Gastrocnemius medialis (tissue), 4 donors: ENCODE data around the gene LTA. TPM values are rescaled to one million over a fixed set of nuclear protein-coding genes. Genes with fewer than 3 reads are reported as not detected.

Experiments used
- ATAC-seq, 2 donors: fragments of 150-250 bp; one replicate each; pipeline ENCODE4 v1.9.1; 2016
- DNase-seq, 2 donors: peaks; one replicate each; pipeline ENCODE4 v3.0.0-alpha.2; 2019
- H3K27ac ChIP-seq, 4 donors: fragments of 200-600 bp; sonication (generic); 1 replicate in 1 of 4; 2 replicates in 3 of 4; pipeline ENCODE4 v1.5.1; 2016 to 2018; ENCODE audit warnings: mild to moderate bottlenecking in 2 of 4, moderate library complexity in 1 of 4
- H3K27me3 ChIP-seq, 3 donors: fragments of 200-600 bp; sonication (generic) in 2 of 3; 1 replicate in 1 of 3; 2 replicates in 2 of 3; pipeline versions ENCODE4 v1.5.1 to v1.6.0; 2016 to 2019; ENCODE audit warnings: mild to moderate bottlenecking in 1 of 3, moderate library complexity in 1 of 3
- H3K36me3 ChIP-seq, 2 donors: fragments of 200-600 bp; sonication (generic) in 1 of 2; one replicate each; pipeline ENCODE4 v1.5.1; 2017 to 2018
- H3K4me1 ChIP-seq, 2 donors: fragments of 200-600 bp; sonication (generic) in 1 of 2; one replicate each; pipeline ENCODE4 v1.5.1; 2016 to 2017; ENCODE audit warnings: mild to moderate bottlenecking in 2 of 2
- H3K4me3 ChIP-seq, 4 donors: fragments of 200-600 bp; sonication (generic) in 3 of 4; 1 replicate in 1 of 4; 2 replicates in 3 of 4; pipeline ENCODE4 v1.5.1; 2016 to 2019; ENCODE audit warnings: mild to moderate bottlenecking in 2 of 4
- H3K9me3 ChIP-seq, 3 donors: fragments of 200-600 bp; sonication (generic) in 2 of 3; 1 replicate in 1 of 3; 2 replicates in 2 of 3; pipeline ENCODE4 v1.5.1; 2016 to 2019
- CTCF ChIP-seq, 5 experiments: fragments of 450-650 bp in 3 of 5; fragments of 200-600 bp in 2 of 5; sonication (generic) in 2 of 5; IDR thresholded peaks in 4 of 5; conservative IDR thresholded peaks in 1 of 5; 1 replicate in 4 of 5; 2 replicates in 1 of 5; pipeline ENCODE4 v1.5.1; 2016 to 2019; ENCODE audit warnings: antibody characterized with exemption in 5 of 5, mild to moderate bottlenecking in 3 of 5, moderate library complexity in 3 of 5
- POLR2A ChIP-seq, 2 donors: fragments of 450-650 bp; IDR thresholded peaks; one replicate each; pipeline ENCODE4 v1.6.1; 2017; ENCODE audit warnings: antibody characterized with exemption in 2 of 2, mild to moderate bottlenecking in 2 of 2, moderate library complexity in 2 of 2
- in situ Hi-C, 4 donors: fragments of 200-750 bp; cut with MboI; loops; one replicate each; pipeline versions ENCODE4 v1.15.0 to v1.8.0; 2017; ENCODE audit warnings: low sequenced_read_pairs in 4 of 4
- intact Hi-C: fragments of 100-400 bp; cut with DNase I; formaldehyde crosslinking; loops from one replicate; pipeline ENCODE4 v1.15.1; 2023; ENCODE audit warnings: low total_unique reads
- total RNA-seq, 4 donors: library from RNA; depleted of rRNA; stranded (reverse); fragments of >200 nt; gene quantifications; one replicate each; pipeline versions ENCODE4 v1.1.0 to v1.2.3, GENCODE V29; 2016

LTA gene
- total RNA-seq, 4 donors from 2014 or later: not detected

DNA sequence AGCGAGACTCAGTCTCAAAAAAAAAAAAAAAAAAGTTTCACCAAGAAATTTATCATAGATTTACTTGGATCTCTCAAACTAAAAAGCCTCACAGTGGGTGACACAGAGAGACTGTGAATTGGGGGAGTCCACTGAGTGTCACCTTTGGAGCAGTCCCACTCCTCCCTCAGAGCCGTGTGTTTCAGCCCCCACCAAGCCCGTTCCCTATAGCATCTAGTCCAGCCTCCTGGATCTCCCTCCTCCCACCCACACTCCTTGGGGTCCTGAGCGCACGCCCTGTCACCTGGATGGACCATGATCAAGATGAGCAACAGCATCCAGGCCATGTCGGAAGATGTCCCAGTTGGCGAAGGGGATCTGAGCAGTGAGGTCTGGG lies 20.3 kb downstream of the LTA start:
- no peak for ATAC-seq
- intact Hi-C loops: no loop called here
- H3K4me1 ChIP-seq: no peaks in the 10 kb centered on the region
- DNase-seq: no peak
- no peak for TF ChIP-seq CTCF (IDR thresholded peaks at IDR 0.05 in 4 of 5, conservative IDR thresholded peaks at IDR 0.05 in 1 of 5)
- TF ChIP-seq POLR2A (IDR thresholded peaks at IDR 0.05): no peak
- H3K27me3 ChIP-seq: peaks cover 0 to 4% (median 0%) of the 10 kb centered on the region in 3 donors
- no peak overlapping the region for H3K4me3 ChIP-seq
- no peaks in the 10 kb centered on the region for H3K36me3 ChIP-seq
- no peaks in the 10 kb centered on the region for H3K9me3 ChIP-seq
- H3K27ac ChIP-seq: no peak overlapping the region
- in situ Hi-C loops: loop anchor here in 1 of 4 donors (10.0 kb wide), 1 partner anchor 48 kb away; the partner anchor contains the start of genes ATP6V1G2, DDX39B and NFKBIL1

- TF ChIP-seq CTCF (IDR thresholded peaks at IDR 0.05 in 4 of 5, conservative IDR thresholded peaks at IDR 0.05 in 1 of 5) (peak in 2 of 5 experiments; percentile 18 to 44), POLR2A (IDR thresholded peaks at IDR 0.05) (no peak)
- in situ Hi-C loops: loop anchor here in 3 of 4 donors (5.0 to 10.0 kb wide), 3 partner anchors 50 to 55 kb away; partner anchors contain the start of genes ATP6V1G2 (in 2 of the 3), DDX39B (in 2 of the 3) and NFKBIL1 (in 2 of the 3)
These were observed 24.9 kb downstream of the LTA start for GRCh38 chr6:31597006-31597405.

DNA sequence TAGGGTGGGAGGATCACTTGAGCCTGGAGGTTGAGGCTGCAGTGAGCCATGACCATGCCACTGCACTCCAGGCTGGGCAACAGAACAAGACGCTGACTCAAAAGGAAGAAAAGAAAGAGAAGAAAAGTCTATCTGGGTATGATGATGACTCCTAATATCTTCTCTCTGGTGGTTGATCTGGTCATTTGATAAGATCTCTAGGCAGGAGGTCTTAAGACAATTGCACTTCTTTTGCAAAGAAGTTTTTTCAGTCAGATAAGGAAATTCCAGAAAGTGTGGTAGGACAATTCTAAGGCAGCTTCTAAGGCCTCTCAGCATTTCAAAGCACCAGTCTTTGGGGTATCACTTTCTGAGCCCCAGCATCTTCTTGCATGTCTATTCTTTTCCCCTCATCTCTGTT lies 35.2 kb downstream of the LTA start:
- intact Hi-C loops (no loop called here), in situ Hi-C loops (loop anchor here in 1 of 4 donors (10.0 kb wide), 1 partner anchor 63 kb away; the partner anchor contains the start of genes ATP6V1G2, DDX39B and NFKBIL1)
- H3K9me3 ChIP-seq: no peaks in the 10 kb centered on the region
- H3K4me1 ChIP-seq: no peaks in the 10 kb centered on the region
- ATAC-seq (no peak), DNase-seq (no peak)
- TF ChIP-seq POLR2A (IDR thresholded peaks at IDR 0.05) (no peak), CTCF (IDR thresholded peaks at IDR 0.05 in 4 of 5, conservative IDR thresholded peaks at IDR 0.05 in 1 of 5) (no peak)
- no peak overlapping the region for H3K27ac ChIP-seq
- no peaks in the 10 kb centered on the region for H3K36me3 ChIP-seq
- H3K27me3 ChIP-seq: no peaks in the 10 kb centered on the region
- H3K4me3 ChIP-seq: no peak overlapping the region

More at GRCh38 chr6:31597006-31597405, 24.9 kb downstream of the LTA start:
- Histone ChIP-seq H3K27ac (no peak overlapping the region), H3K4me1 (no peaks in the 10 kb centered on the region), H3K4me3 (no peak overlapping the region), H3K27me3 (no peaks in the 10 kb centered on the region), H3K36me3 (no peaks in the 10 kb centered on the region), H3K9me3 (no peaks in the 10 kb centered on the region)
- ATAC-seq (no peak), DNase-seq (no peak)
- intact Hi-C loops: loop anchor here (5.0 kb wide), 1 partner anchor 105 kb away; no protein-coding TSS in a partner anchor

DNA sequence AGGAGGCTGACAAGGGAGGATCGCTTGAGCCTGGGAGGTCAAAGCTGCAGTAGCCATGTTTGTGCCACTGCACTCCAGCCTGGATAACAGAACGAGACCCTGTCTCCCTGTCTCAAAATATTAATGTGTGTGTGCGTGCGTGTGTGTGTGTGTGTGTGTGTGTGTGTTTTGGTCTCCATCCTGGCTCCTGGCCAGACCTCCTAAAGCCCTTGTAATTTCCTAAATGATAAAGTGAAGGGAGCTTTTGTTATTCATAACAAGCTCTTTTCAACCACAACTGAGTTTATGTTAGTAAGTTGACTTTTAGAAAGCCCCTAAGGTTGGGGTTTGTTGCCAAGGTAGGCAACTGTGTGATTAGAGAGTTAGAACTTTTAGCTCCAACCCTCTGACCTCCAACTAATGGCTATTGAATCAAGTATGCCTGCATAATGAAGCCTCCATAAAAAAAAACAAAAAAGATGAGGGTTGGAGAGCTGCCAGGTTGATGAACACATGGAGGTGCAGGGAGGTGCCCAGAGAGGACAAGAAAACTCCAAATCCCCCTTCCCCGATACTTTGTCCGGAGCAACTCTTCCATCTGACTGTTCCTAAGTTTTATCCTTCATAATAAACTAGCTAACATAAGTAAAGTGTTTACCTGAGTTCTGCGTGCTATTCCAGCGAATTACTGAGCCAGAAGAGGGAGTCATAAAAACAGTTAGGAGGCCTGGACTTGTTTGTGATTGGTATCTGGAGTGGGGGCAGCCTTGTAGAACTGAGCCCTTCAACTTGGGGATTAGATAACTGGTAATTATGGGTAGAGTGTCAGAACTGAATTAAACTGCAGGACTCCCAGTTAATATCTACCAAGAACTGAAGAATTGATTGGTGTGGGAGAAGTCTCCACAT lies 37.7 kb downstream of the LTA start:
- Histone ChIP-seq H3K36me3 (no peaks in the 10 kb centered on the region), H3K27ac (no peak overlapping the region), H3K4me3 (no peak overlapping the region), H3K27me3 (no peaks in the 10 kb centered on the region), H3K4me1 (no peaks in the 10 kb centered on the region), H3K9me3 (no peaks in the 10 kb centered on the region)
- intact Hi-C loops: no loop called here
- TF ChIP-seq POLR2A (IDR thresholded peaks at IDR 0.05) (no peak), CTCF (IDR thresholded peaks at IDR 0.05 in 4 of 5, conservative IDR thresholded peaks at IDR 0.05 in 1 of 5) (no peak)
- in situ Hi-C loops: loop anchor here in 1 of 4 donors (10.0 kb wide), 1 partner anchor 65 kb away; the partner anchor contains the start of genes ATP6V1G2, DDX39B and NFKBIL1
- no peak for DNase-seq
- no peak for ATAC-seq
